Naive B cell (primary cell): ENCODE data around the gene CMAS. TPM values are rescaled to one million over a fixed set of nuclear protein-coding genes. Genes with fewer than 3 reads are reported as not detected.
A peak's percentile ranks its signal among the peaks of the same experiment; 100 is the strongest.

ENCODE experiments used
- ATAC-seq, 2 donors: fragments of 150-1000 bp; cut with Tn5 transposase; 2 replicates each; pipeline ENCODE4 v1.10.0; 2021; ENCODE audit warnings: low read depth in 2 of 2, mild to moderate bottlenecking in 2 of 2, moderate library complexity in 2 of 2
- DNase-seq: peaks from one replicate; pipeline ENCODE4 v3.0.0; 2022
- H3K27ac Mint-ChIP-seq, 6 donors: one replicate each; pipeline ENCODE4 v1.8.0; 2020 to 2022; ENCODE audit warnings: mild to moderate bottlenecking in 6 of 6, mixed read lengths in 6 of 6, moderate library complexity in 5 of 6, inconsistent platforms in 2 of 6
- H3K27me3 Mint-ChIP-seq, 3 donors: one replicate each; pipeline ENCODE4 v1.8.0; 2021 to 2022; ENCODE audit warnings: mixed read lengths in 3 of 3, mild to moderate bottlenecking in 1 of 3
- H3K36me3 Mint-ChIP-seq, 2 donors: one replicate each; pipeline ENCODE4 v1.8.0; 2020 to 2022; ENCODE audit warnings: mixed read lengths in 2 of 2, inconsistent platforms in 1 of 2, mild to moderate bottlenecking in 1 of 2
- H3K4me1 Mint-ChIP-seq, 3 donors: one replicate each; pipeline ENCODE4 v1.8.0; 2020 to 2022; ENCODE audit warnings: mixed read lengths in 3 of 3, inconsistent platforms in 1 of 3, mild to moderate bottlenecking in 1 of 3, moderate library complexity in 1 of 3
- H3K4me3 Mint-ChIP-seq, 8 donors: one replicate each; pipeline ENCODE4 v1.8.0; 2020 to 2022; ENCODE audit warnings: mild to moderate bottlenecking in 8 of 8, mixed read lengths in 8 of 8, moderate library complexity in 8 of 8, inconsistent platforms in 2 of 8
- H3K9me3 Mint-ChIP-seq, 7 donors: one replicate each; pipeline ENCODE4 v1.8.0; 2020 to 2022; ENCODE audit warnings: mixed read lengths in 7 of 7, mild to moderate bottlenecking in 5 of 7, inconsistent platforms in 2 of 7, moderate library complexity in 1 of 7
- polyA plus RNA-seq, 6 donors: library from polyadenylated mRNA; unstranded; fragments of 300-500 nt; fragmentation: Illumina TruSeq; gene quantifications; one replicate each; pipeline ENCODE4 v1.2.3, GENCODE V29; 2021; ENCODE audit warnings: low read depth in 6 of 6

Gene CMAS
- polyA plus RNA-seq, 6 donors from 2014 or later: 29.6 to 43.7 (median 33.2) TPM

GRCh38 chr12:22032732-22033131, 13.3 kb upstream of the CMAS start:
- no peaks in the 10 kb centered on the region for H3K4me1 Mint-ChIP-seq
- no peaks in the 10 kb centered on the region for H3K9me3 Mint-ChIP-seq
- no peak for DNase-seq
- H3K27me3 Mint-ChIP-seq: peaks cover 0 to 1% (median 0%) of the 10 kb centered on the region in 3 donors
- no peak for ATAC-seq
- no peak overlapping the region for H3K4me3 Mint-ChIP-seq
- peaks cover 0 to 4% of the 10 kb centered on the region in 2 donors for H3K36me3 Mint-ChIP-seq
- peak overlapping the region in 1 of 6 donors; percentile 77 for H3K27ac Mint-ChIP-seq

- Mint-ChIP-seq H3K9me3 (no peaks in the 10 kb centered on the region), H3K27me3 (peaks cover 0 to 13% (median 0%) of the 10 kb centered on the region in 3 donors), H3K36me3 (peaks cover 0 to 4% of the 10 kb centered on the region in 2 donors), H3K4me1 (no peaks in the 10 kb centered on the region), H3K27ac (peak overlapping the region in 1 of 6 donors; percentile 75), H3K4me3 (no peak overlapping the region)
- ATAC-seq (no peak), DNase-seq (no peak)
These were observed 11.1 kb upstream of the CMAS start for GRCh38 chr12:22034709-22035506.

GRCh38 chr12:22037947-22038346, 8.1 kb upstream of the CMAS start:
- no peaks in the 10 kb centered on the region for H3K4me1 Mint-ChIP-seq
- DNase-seq (no peak), ATAC-seq (no peak)
- peaks cover 6 to 29% (median 11%) of the 10 kb centered on the region in 3 donors for H3K27me3 Mint-ChIP-seq
- H3K9me3 Mint-ChIP-seq: no peaks in the 10 kb centered on the region
- peaks cover 0 to 4% of the 10 kb centered on the region in 2 donors for H3K36me3 Mint-ChIP-seq
- H3K27ac Mint-ChIP-seq: peak overlapping the region in 1 of 6 donors; percentile 92
- no peak overlapping the region for H3K4me3 Mint-ChIP-seq

GRCh38 chr12:22038734-22039133, 7.3 kb upstream of the CMAS start:
- H3K27me3 Mint-ChIP-seq: peaks cover 6 to 29% (median 11%) of the 10 kb centered on the region in 3 donors
- no peaks in the 10 kb centered on the region for H3K9me3 Mint-ChIP-seq
- no peak overlapping the region for H3K4me3 Mint-ChIP-seq
- no peak overlapping the region for H3K27ac Mint-ChIP-seq
- DNase-seq (no peak), ATAC-seq (no peak)
- peaks cover 0 to 4% of the 10 kb centered on the region in 2 donors for H3K36me3 Mint-ChIP-seq
- no peaks in the 10 kb centered on the region for H3K4me1 Mint-ChIP-seq

GRCh38 chr12:22039361-22039760, 6.7 kb upstream of the CMAS start:
- DNase-seq (no peak), ATAC-seq (no peak)
- H3K4me3 Mint-ChIP-seq: no peak overlapping the region
- H3K36me3 Mint-ChIP-seq: peaks cover 0 to 4% of the 10 kb centered on the region in 2 donors
- H3K9me3 Mint-ChIP-seq: no peaks in the 10 kb centered on the region
- peaks cover 6 to 29% (median 11%) of the 10 kb centered on the region in 3 donors for H3K27me3 Mint-ChIP-seq
- no peaks in the 10 kb centered on the region for H3K4me1 Mint-ChIP-seq
- H3K27ac Mint-ChIP-seq: no peak overlapping the region

- DNase-seq: no peak
- Mint-ChIP-seq H3K9me3 (no peaks in the 10 kb centered on the region), H3K36me3 (no peaks in the 10 kb centered on the region), H3K4me3 (peak overlapping the region in 1 of 8 donors; percentile 14), H3K4me1 (peaks cover 13 to 17% (median 15%) of the 10 kb centered on the region in 3 donors), H3K27ac (no peak overlapping the region), H3K27me3 (peaks cover 6 to 29% (median 11%) of the 10 kb centered on the region in 3 donors)
- ATAC-seq: no peak
These were observed 2.9 kb upstream of the CMAS start for GRCh38 chr12:22042976-22043669.

GRCh38 chr12:22043943-22044342, 2.1 kb upstream of the CMAS start:
- H3K9me3 Mint-ChIP-seq: no peaks in the 10 kb centered on the region
- peaks cover 6 to 21% (median 11%) of the 10 kb centered on the region in 3 donors for H3K27me3 Mint-ChIP-seq

GRCh38 chr12:22044391-22044790, 1.6 kb upstream of the CMAS start:
- Mint-ChIP-seq H3K27me3 (peaks cover 6 to 20% (median 11%) of the 10 kb centered on the region in 3 donors), H3K27ac (no peak overlapping the region), H3K4me3 (peak overlapping the region in 5 of 8 donors; percentile 7 to 89 (median 48)), H3K4me1 (peaks cover 15 to 23% (median 17%) of the 10 kb centered on the region in 3 donors), H3K36me3 (no peaks in the 10 kb centered on the region), H3K9me3 (no peaks in the 10 kb centered on the region)
- DNase-seq (no peak), ATAC-seq (no peak)

More at GRCh38 chr12:22043943-22044342, 2.1 kb upstream of the CMAS start:
- Mint-ChIP-seq H3K27ac (no peak overlapping the region), H3K4me3 (peak overlapping the region in 4 of 8 donors; percentile 26 to 89 (median 40)), H3K4me1 (peaks cover 15 to 21% (median 16%) of the 10 kb centered on the region in 3 donors), H3K36me3 (no peaks in the 10 kb centered on the region)
- ATAC-seq: no peak
- DNase-seq: no peak

GRCh38 chr12:22046968-22047390, 961 bp downstream of the CMAS start:
- peak overlapping the region; percentile 89 to 98 (median 94) for H3K4me3 Mint-ChIP-seq
- ATAC-seq (no peak), DNase-seq (no peak)
- no peaks in the 10 kb centered on the region for H3K9me3 Mint-ChIP-seq
- no peaks in the 10 kb centered on the region for H3K36me3 Mint-ChIP-seq
- H3K4me1 Mint-ChIP-seq: peaks cover 17 to 23% (median 20%) of the 10 kb centered on the region in 3 donors
- H3K27ac Mint-ChIP-seq: peak overlapping the region in 5 of 6 donors; percentile 56 to 88 (median 72)
- no peaks in the 10 kb centered on the region for H3K27me3 Mint-ChIP-seq

- H3K4me3 Mint-ChIP-seq: peak overlapping the region in 5 of 8 donors; percentile 31 to 95 (median 89)
- DNase-seq (no peak), ATAC-seq (no peak)
- peaks cover 17 to 23% (median 20%) of the 10 kb centered on the region in 3 donors for H3K4me1 Mint-ChIP-seq
- no peaks in the 10 kb centered on the region for H3K9me3 Mint-ChIP-seq
- H3K27me3 Mint-ChIP-seq: no peaks in the 10 kb centered on the region
- peak overlapping the region in 1 of 6 donors; percentile 9 for H3K27ac Mint-ChIP-seq
- no peaks in the 10 kb centered on the region for H3K36me3 Mint-ChIP-seq
These were observed 1.5 kb downstream of the CMAS start for GRCh38 chr12:22047494-22047893.

- no peak for DNase-seq
- no peaks in the 10 kb centered on the region for H3K9me3 Mint-ChIP-seq
- H3K36me3 Mint-ChIP-seq: no peaks in the 10 kb centered on the region
- peak overlapping the region in 1 of 8 donors; percentile 89 for H3K4me3 Mint-ChIP-seq
- H3K4me1 Mint-ChIP-seq: peaks cover 17 to 25% (median 23%) of the 10 kb centered on the region in 3 donors
- H3K27me3 Mint-ChIP-seq: no peaks in the 10 kb centered on the region
- ATAC-seq: no peak
- no peak overlapping the region for H3K27ac Mint-ChIP-seq
These were observed 2.5 kb downstream of the CMAS start for GRCh38 chr12:22048351-22049041.

- H3K27ac Mint-ChIP-seq: no peak overlapping the region
- H3K4me3 Mint-ChIP-seq: no peak overlapping the region
- no peaks in the 10 kb centered on the region for H3K9me3 Mint-ChIP-seq
- DNase-seq (no peak), ATAC-seq (no peak)
- peaks cover 17 to 25% (median 23%) of the 10 kb centered on the region in 3 donors for H3K4me1 Mint-ChIP-seq
- no peaks in the 10 kb centered on the region for H3K27me3 Mint-ChIP-seq
- no peaks in the 10 kb centered on the region for H3K36me3 Mint-ChIP-seq
These were observed 4.1 kb downstream of the CMAS start for GRCh38 chr12:22050078-22050477.

- DNase-seq (no peak), ATAC-seq (no peak)
- Mint-ChIP-seq H3K9me3 (no peaks in the 10 kb centered on the region), H3K36me3 (peaks cover 3 to 4% of the 10 kb centered on the region in 2 donors), H3K27ac (peak overlapping the region in 1 of 6 donors; percentile 77), H3K27me3 (no peaks in the 10 kb centered on the region), H3K4me3 (no peak overlapping the region), H3K4me1 (peaks cover 17 to 25% (median 20%) of the 10 kb centered on the region in 3 donors)
These were observed 5.2 kb downstream of the CMAS start for GRCh38 chr12:22051114-22051698.
